SK-N-SH treated with all-trans-retinoic acid at 6 μM for 48 hours (cell line): ENCODE results near the gene RASSF6.

Source experiments
- BACH2 ChIP-seq: fragments of 250-450 bp; sonication (Bioruptor Pico); IDR thresholded peaks from 2 replicates; pipeline ENCODE4 v1.9.0; 2021; ENCODE audit warnings: mild to moderate bottlenecking, borderline replicate concordance
- CSDC2 ChIP-seq: fragments of 250-450 bp; sonication (Bioruptor Pico); IDR thresholded peaks from 2 replicates; pipeline ENCODE4 v1.5.0; 2020; ENCODE audit warnings: mild to moderate bottlenecking, moderate library complexity
- ESRRG ChIP-seq: fragments of 250-450 bp; sonication (Bioruptor Pico); IDR thresholded peaks from 2 replicates; pipeline ENCODE4 v1.6.1; 2021; ENCODE audit warnings: mild to moderate bottlenecking
- GLIS3 ChIP-seq: fragments of 250-450 bp; sonication (Bioruptor Pico); IDR thresholded peaks from 2 replicates; pipeline ENCODE4 v1.5.0; 2020; ENCODE audit warnings: mild to moderate bottlenecking, moderate library complexity
- POU6F1 ChIP-seq: fragments of 250-450 bp; sonication (Bioruptor Pico); IDR thresholded peaks from 2 replicates; pipeline ENCODE4 v1.8.0; 2021; ENCODE audit warnings: low read depth, mild to moderate bottlenecking, moderate library complexity, borderline replicate concordance
- PPARA ChIP-seq: fragments of 250-450 bp; sonication (Bioruptor Pico); IDR thresholded peaks from 2 replicates; pipeline ENCODE4 v1.5.0; 2020; ENCODE audit warnings: mild to moderate bottlenecking, borderline replicate concordance
- RARB ChIP-seq: fragments of 250-450 bp; sonication (Bioruptor Pico); IDR thresholded peaks from 2 replicates; pipeline ENCODE4 v1.8.0; 2021; ENCODE audit warnings: mild to moderate bottlenecking, moderate library complexity
- TCF4 ChIP-seq: fragments of 250-450 bp; sonication (Bioruptor Pico); IDR thresholded peaks from 2 replicates; pipeline ENCODE4 v1.8.0; 2021; ENCODE audit warnings: mild to moderate bottlenecking, moderate library complexity, borderline replicate concordance
- TOX ChIP-seq: fragments of 250-450 bp; sonication (Bioruptor Pico); IDR thresholded peaks from 2 replicates; pipeline ENCODE4 v1.8.0; 2021; ENCODE audit warnings: mild to moderate bottlenecking, moderate library complexity, borderline replicate concordance
- ZFP3 ChIP-seq: fragments of 250-450 bp; sonication (Bioruptor Pico); IDR thresholded peaks from 2 replicates; pipeline ENCODE4 v1.5.0; 2020; ENCODE audit warnings: mild to moderate bottlenecking, moderate library complexity
- ZFP30 ChIP-seq: fragments of 450-650 bp; formaldehyde crosslinking; IDR thresholded peaks from 2 replicates; pipeline ENCODE4 v1.5.0; 2022; ENCODE audit warnings: mild to moderate bottlenecking, moderate library complexity

- TF ChIP-seq ESRRG (CRISPR knock-in tag) (no peak), ZFP3 (no peak), GLIS3 (CRISPR knock-in tag) (no peak), CSDC2 (no peak), POU6F1 (no peak), ZFP30 (no peak), BACH2 (no peak), RARB (CRISPR knock-in tag) (no peak), PPARA (no peak), TOX (no peak), TCF4 (CRISPR knock-in tag) (no peak)
Measured at GRCh38 chr4:73669410-73670183, 49.4 kb upstream of the RASSF6 start.
